K562 treated with DMSO at 1 percent for 48 hours (cell line): Measurements from ENCODE around the gene MYO5C. TPM values are rescaled to one million over a fixed set of nuclear protein-coding genes. Genes with fewer than 3 reads are reported as not detected.

ENCODE experiments used
- total RNA-seq: library from RNA; unstranded; fragments of 300-600 nt; gene quantifications from 2 replicates; pipeline ENCODE4 v1.2.3, GENCODE V29; 2022; ENCODE audit warnings: low replicate concordance; ENCODE audit errors: extremely low read depth

The MYO5C gene, protein sequence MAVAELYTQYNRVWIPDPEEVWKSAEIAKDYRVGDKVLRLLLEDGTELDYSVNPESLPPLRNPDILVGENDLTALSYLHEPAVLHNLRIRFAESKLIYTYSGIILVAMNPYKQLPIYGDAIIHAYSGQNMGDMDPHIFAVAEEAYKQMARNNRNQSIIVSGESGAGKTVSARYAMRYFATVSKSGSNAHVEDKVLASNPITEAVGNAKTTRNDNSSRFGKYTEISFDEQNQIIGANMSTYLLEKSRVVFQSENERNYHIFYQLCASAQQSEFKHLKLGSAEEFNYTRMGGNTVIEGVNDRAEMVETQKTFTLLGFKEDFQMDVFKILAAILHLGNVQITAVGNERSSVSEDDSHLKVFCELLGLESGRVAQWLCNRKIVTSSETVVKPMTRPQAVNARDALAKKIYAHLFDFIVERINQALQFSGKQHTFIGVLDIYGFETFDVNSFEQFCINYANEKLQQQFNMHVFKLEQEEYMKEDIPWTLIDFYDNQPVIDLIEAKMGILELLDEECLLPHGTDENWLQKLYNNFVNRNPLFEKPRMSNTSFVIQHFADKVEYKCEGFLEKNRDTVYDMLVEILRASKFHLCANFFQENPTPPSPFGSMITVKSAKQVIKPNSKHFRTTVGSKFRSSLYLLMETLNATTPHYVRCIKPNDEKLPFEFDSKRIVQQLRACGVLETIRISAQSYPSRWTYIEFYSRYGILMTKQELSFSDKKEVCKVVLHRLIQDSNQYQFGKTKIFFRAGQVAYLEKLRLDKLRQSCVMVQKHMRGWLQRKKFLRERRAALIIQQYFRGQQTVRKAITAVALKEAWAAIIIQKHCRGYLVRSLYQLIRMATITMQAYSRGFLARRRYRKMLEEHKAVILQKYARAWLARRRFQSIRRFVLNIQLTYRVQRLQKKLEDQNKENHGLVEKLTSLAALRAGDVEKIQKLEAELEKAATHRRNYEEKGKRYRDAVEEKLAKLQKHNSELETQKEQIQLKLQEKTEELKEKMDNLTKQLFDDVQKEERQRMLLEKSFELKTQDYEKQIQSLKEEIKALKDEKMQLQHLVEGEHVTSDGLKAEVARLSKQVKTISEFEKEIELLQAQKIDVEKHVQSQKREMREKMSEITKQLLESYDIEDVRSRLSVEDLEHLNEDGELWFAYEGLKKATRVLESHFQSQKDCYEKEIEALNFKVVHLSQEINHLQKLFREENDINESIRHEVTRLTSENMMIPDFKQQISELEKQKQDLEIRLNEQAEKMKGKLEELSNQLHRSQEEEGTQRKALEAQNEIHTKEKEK (N-terminal part only)
- total RNA-seq: not detected in 2 replicates

GRCh38 chr15:52295421-52296001 is at the start of gene MYO5C:
Gene MYO5C, minus strand, starts transcription at chr15:52295804. Its CDS starts 168 bp downstream, at chr15:52295636.

DNA sequence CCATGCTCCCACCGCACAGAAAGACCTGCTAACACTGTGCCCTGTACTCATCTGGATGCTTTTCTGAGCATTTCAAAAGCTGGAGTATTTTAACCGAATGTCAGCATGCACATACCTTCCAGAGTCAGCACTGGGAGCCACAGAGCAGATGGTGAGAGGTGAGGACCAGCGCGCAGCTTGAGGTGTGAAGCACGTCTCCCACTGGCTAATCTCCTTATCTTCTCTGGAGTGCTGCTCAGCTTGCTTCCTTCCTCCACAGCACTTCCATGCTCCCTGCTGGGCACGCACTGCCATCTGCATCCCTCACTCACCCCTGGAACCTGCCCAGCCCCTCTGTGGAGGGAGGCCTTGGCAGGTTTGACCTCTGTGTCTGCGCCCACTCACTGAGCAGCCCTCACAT is 104.4 kb downstream of the MYO5C start, which contains the start of gene GNB5:
Gene GNB5, minus strand, starts transcription at position 186 of the 400 bp plus-strand sequence. CDS start 6,716 bp downstream, outside the sequence.

Other genes with a start within 250 kb of the MYO5C start
- gene BCL2L10, start 183.0 kb downstream of the MYO5C start, total RNA-seq: not detected in 2 replicates
- 239 TPM in 1 of 2 replicates, not detected in the other for gene GNB5, start 104.4 kb downstream of the MYO5C start, total RNA-seq
- not detected in 2 replicates for gene MYO5A, start 233.1 kb upstream of the MYO5C start, total RNA-seq